HG03060 (cell line): ENCODE measurements around the gene SRGAP1.
"Not testable (repeated sequence)": the region's sequence is repeated elsewhere in the genome, so short reads cannot be mapped to it uniquely, and the experiment has no call there.

Source experiments
- ATAC-seq: cut with Tn5 transposase; IDR thresholded peaks from one replicate; pipeline ENCODE4 v1.9.1; 2021; ENCODE audit warnings: low read depth, moderate number of reproducible peaks; ENCODE audit not compliant: unreplicated experiment

SRGAP1 gene

DNA sequence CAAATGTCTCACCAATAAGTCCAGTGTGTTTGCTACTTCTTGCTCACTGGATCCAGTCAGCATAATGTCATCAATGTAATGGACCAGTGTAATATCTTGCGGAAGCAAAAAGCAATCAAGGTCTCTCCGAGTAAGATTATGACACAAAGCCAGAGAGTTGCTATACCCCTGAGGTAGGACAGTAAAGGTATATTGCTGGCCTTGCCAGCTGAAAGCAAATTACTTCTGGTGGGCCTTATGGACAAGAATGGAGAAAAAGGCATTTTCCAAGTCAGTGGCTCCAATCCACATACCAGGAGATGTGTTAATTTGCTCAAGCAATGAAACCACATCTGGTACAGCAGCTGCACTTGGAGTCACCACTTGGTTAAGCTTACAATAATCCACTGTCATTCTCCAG, 288.2 kb downstream of the SRGAP1 start:
- ATAC-seq: not testable (repeated sequence)

DNA sequence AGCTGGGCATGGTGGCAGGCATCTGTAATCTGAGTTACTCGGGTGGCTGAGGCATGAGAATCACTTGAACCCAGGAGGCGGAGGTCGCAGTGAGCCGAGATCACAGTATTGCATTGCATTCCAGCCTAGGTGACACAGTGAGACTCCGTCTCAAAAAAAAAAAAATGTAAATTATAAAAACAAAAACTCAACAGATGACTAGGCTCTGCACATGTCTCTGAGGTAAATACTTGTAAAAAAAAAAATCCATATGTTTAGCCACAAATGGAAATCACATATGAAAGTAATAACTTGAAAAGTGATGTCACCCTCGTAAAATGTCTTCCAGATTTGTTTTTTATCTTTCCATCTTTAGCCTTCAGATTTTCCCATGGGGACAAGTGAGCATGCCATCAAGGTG, 292.6 kb downstream of the SRGAP1 start:
- ATAC-seq: no peak

DNA sequence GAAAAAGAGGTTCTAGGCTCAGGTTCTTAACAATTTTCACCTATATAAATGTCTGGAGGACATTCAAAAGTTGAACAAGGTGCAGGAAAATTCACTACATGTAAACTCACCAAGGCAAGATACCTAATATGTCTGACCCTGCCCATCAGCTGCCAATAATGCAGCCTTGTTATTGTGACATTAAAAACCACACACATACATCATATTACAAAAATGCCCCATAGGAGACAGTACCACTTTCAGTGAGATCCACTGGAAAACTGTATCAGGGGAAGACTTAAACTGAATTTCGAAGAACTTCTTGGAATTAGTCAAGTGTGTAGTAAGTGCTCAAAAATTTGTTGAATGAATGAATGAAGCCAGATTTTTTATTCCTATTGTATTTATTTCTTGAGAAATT, 294.5 kb downstream of the SRGAP1 start:
- no peak for ATAC-seq

DNA sequence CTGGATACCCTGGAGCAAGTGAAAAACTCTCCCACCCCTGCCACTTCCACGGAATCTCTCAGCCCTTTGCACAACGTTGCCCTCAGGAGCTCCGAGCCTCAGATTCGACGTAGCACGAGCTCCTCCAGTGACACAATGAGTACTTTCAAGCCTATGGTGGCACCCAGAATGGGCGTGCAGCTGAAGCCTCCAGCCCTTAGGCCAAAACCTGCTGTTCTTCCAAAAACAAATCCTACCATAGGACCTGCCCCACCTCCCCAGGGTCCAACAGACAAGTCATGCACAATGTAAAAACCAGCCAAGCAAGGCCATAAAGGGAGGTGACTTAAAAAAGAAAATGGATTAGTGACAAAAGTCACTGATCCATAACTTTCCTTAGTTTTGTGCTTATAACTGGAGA, 297.9 kb downstream of the SRGAP1 start:
- ATAC-seq: no peak

DNA sequence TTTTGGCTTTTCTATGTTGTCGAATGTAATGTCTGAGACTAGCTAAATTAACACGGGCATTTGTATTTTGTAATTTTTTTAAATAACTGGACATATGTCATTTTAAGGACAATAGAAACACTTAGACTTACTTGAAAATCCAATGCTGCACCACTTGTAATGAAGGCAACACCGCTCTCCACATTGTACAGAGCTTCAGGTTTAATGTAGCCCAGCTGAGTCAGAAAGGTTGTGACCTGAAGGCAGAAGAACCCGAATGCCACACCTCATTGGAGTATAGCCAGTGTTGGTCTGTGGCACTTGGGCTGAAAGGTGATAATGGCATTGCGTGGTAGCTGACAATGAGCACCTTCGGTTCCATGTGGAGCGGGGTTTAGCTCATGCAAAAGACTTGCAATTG, 298.3 kb downstream of the SRGAP1 start:
- no peak for ATAC-seq

DNA sequence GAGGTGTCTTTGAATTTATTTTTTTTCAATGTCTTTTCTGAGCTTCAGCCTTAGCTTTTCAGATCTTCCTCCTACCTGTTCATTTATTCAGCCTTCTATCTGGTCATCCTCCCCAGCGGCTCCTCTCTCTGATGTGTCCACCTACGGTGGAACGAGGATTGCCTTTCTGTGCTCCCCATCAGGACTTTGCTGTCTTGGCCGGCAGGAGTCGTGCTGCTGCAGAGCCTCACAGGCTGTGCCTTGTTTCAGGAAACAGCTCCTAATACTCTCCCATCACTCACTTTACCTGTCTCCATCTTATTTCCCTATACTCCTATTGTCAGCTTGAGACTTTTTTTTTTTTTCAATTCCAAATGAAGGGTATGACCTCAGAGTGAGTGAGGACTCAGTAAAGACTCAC, 300.7 kb downstream of the SRGAP1 start:
- ATAC-seq: no peak

DNA sequence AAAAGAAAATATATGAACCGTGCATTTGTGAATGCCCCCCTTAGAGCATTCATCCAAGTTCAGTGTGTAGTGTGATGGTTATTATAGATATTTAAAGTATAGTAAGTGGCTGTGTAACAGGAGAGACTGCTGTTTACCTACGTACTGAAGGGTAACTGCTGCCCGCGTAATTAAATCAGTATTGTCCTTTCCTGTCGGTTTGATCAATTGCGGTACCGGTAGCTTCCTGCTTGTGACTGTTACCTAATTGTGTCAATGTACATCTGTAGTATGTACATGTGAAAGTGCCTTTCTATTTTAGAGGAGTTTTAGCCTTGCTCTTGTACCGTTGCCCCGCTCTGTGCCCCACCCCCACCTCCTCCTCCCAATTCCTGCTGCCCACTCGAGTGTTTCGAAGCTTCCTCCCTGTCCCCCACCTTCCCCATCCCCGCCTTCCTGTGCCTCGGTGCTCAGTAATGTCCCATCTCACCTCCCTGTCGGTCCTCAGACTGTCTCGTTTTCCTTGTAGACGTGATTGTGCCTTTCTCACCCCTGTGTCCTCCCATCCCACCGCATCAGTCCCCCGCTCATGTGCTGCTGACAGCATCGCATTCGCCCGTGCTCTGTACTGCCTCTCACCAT, 302.6 kb downstream of the SRGAP1 start:
- ATAC-seq: no peak

DNA sequence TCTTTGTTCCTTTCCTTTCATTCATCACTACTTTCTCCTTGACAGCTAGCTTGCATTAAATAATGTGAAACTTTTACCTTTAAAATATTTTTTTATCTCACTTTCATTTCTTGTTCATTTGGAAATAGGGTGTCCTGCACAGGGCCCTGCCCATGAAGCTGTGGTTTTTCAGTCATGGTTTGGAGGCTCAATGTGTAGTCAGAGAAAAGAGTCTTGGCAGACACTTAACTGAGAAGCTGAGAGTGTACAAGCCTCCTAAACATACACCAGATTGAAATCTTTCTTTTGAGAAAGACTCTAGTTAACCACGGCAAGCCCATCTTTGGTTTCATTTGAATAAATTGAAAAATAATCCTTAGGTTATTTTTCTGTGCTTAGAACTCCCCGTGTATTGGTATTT, 303.4 kb downstream of the SRGAP1 start:
- ATAC-seq: no peak

DNA sequence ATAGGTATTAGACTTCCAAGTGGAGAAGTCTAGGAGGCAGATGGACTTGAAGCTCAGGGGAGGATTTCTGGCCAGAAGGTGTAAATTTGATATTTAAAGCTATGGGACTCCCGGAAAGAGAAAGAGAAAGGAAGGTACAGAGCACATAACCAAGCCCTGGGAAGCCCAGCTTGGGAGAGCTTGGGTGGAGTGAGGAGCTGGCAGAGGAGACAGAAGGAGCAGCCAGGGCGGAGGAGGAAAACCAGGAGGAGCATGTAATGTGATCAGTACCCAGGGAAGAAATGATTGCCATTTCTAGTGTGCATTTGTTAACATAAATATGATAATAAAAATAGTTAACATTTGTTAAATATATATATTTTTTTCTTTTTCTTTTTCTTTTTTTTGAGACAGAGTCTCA, 310.2 kb downstream of the SRGAP1 start:
- no peak for ATAC-seq

DNA sequence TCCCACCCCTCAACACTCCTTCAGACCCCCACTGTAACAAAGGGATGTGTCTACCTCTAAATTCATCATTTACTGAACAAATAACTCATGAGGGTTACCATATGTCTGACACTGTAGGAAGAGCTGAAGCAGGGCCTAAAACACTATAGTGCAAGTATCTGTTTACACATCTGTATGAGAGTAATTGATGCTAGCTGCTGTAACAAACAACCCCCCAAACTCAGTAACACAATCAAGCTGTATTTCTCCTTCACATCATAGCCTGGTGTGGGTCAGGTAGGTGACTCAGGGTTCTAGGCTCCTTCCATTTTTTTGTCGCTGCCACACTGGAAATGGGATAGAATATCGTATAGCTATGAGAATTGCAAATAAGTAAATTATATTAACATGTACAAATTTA, 312.6 kb downstream of the SRGAP1 start:
- no peak for ATAC-seq

DNA sequence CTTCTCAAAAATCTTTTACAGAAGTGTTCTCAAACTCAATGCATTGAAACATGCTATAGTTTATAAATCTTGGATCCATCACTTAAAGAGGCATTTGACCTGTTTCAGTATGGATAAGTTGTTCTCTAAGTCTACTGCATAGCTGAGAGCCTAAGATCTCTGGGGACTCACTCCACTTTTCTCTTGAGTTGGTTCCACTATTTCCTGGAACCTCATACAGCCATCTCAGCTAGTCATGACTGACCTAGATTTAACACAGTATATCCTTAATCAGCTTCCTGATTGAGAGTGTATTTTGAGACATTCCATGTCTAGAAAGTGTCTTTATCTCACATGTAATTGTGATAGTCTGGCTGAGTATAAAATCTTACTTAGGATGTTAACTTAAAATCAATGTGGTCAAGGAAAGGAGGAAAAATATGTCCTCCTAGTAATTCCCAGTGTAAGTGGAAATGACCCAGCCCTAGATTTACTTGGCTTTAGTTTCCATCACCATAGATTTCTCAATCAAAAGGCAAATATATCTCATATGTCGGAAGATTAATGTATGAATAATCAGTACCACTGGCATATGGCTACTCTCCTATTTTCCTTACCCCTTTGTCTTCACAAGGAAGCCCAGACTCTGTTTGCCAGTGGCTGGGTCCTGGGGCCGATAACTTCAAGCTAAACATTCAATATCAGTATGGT, 315.7 kb downstream of the SRGAP1 start:
- ATAC-seq: no peak

DNA sequence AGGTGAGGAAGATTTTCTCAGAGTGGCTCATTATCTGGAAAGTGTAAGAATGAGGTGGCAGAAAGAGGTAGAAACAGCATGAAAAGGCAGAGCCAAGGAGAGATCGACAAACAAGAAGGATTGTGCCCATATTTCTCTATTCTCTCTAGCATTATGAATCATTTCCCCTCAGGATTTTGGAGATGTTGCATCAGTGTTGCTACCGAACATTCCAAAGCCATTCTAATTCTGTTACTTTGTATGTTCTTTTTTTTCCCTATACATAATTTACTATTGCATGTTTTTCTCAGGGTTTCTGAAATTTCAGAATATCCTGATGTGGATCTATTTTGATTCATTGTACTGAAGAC, 316.2 kb downstream of the SRGAP1 start:
- no peak for ATAC-seq

DNA sequence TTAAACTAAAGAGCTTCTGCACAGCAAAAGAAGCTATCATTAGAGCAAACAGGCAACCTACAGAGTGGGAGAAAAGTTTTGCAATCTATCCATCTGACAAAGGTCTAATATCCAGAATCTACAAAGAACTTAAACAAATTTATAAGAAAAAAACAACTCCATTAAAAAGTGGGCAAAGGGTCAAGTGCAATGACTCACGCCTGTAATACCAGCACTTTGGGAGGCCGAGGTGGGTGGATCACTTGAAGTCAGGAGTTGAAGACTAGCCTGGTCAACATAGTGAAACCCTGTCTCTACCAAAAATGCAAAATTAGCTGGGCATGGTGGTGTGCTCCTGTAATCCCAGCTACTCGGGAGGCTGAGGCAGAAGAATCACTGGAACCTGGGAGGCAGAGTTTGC, 322.1 kb downstream of the SRGAP1 start:
- not testable (repeated sequence) for ATAC-seq

DNA sequence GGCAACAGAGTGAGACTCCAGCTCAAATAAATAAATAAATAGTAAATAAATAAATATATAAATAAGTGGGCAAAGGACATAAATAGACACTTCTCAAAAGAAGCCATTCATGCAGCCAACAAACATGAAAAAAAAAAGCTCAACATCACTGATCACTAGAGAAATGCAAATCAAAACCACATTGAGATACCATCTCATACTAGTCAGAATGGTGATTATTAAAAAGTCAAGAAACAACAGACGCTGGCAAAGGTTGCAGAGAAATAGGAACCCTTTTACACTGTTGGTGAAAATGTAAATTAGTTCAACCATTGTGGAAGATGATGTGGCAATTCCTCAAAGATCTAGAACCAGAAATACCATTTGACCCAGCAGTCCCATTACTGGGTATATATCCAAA, 322.5 kb downstream of the SRGAP1 start:
- ATAC-seq: not testable (repeated sequence)

DNA sequence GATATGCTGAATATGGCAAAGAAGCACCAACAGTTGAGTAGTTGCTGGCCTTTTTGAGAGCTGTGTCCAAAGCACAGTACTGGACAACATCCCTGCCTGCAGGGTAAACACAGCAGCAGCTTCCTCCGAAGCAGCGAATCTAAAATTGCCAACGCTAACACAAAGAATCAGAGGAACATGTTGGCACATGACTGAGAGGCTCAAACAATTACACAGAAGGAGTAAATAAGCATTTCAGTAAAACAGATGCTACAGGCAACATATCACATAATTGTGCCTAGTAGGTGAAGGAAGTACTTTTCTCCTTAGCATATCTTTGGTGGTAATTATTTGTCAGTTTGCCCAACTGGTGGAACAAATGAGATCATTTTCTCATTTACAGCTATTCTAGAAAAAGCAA, 325.5 kb downstream of the SRGAP1 start:
- ATAC-seq: no peak

DNA sequence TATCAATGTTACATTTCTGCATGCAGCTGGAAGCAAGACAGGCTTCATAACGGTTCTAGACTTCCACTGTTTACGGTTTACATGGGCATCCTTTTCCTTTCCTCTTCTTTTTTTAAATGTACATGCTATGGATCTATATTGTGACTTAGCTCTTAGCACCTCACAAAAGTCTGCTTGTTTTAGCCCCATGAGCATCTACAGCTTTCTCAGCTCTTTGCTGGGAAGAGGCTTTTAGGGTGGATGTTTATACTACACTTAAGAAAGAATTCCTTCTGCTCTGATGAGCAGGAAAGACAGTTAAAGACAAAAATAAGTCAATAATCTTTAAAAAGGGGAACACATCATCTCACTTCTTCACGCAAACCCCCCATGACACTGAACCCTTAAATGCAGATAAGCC, 326.2 kb downstream of the SRGAP1 start:
- ATAC-seq: no peak

DNA sequence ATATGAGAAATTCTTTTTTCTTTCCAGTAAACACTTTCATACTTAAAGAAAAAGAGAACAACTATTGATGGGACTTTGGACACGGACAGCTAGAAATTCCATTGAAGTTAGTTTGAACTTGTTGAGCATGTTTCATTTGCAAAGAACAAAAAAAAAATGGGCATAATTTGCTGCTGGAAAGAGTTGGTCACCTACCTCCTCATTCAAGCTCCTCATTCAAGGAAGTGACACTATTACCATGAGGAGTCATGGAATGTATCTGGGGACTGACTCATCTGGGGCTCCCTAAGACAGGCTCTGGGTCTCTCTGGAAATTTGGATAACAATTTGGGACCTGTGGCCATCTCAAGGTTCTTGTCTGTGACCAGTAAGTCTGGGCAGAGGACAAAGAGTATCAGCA, 327.2 kb downstream of the SRGAP1 start:
- no peak for ATAC-seq

DNA sequence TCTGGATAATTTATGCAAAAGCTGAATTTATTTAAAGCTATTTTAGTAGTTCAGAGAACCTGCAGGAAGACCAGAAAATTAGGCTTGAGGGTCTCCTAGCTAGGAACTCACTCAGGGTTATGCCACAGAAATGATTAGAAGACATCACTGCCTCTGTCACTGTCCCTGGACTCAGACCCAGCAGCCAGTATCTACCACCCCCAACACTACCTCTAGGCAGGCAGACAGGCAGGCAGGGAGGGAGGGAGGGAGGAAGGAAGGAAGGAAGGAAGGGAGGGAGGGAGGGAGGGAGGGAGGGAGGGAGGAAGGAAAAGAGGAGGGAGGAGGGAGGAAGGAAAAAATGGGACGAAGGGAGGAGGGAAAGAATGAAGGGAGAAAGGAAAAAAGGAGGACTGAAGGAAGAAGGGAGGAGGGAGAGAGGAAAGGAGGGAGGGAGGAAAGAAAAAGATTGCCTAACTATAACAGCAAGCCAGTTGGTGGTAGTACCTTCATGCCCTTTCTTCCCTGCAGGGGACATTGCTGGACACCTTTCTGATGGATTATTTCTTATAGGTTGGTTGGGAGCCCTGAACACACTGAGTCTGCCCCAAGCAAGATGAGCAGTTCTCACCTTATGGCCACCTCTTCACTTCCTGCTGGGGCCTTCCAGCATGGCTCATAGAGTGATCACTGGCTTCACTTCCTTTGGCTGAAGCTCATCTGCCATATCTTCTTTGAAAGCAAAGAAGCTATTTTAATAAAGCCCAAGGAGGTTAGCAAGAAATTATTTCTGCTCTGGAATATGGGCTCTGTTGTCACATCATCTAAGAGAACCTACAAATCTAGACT, 327.9 kb downstream of the SRGAP1 start:
- no peak for ATAC-seq

DNA sequence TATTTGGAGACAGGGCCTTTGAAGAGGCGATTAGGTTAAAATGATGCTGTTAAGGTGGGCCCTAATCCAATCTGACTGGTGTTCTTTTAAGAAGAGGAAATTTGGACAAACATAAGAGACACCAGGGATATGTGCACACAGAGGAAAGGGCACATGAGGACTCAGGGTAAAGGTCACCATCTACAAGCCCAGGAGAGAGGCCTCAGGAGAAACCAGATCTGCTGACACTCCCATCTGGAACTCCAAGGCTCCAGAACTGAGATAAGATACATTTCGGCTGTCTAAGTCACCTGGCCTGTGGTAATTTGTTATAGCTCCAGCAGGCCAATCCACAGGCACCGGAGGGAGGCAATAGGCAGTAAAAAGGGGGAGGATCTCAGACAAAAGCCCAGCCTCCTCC, 329.0 kb downstream of the SRGAP1 start:
- no peak for ATAC-seq

DNA sequence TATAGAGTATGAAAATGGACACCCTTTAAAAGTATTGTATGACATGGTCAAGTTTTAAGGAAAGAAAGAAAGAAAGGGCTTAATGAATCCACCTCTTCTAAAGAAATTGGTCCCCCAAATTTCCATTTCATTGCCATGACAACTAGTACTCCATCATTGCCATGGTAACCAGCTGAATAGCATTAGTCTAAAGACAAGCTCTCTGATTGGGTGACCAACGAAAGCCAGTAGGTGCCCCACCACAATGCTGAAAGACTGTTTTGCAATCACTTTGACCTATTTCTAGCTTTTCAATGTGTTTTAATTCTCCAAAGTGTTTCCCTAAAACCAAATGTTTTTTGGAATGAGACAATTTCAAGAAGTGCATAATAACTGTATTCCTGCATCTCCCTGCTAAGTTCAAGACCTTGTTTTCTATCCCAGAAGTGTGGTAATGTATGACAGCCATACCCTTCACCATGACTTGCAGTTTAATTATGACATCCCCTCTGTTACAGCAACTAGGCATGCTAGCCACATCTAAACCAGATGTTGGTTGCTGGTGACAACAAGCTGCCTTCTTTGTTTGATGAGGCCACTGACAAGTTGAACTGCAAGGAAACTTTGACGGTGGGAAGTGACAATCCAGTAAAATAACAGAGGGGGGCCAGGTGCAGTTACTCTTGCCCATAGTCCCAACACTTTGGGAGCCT, 330.9 kb downstream of the SRGAP1 start:
- no peak for ATAC-seq

DNA sequence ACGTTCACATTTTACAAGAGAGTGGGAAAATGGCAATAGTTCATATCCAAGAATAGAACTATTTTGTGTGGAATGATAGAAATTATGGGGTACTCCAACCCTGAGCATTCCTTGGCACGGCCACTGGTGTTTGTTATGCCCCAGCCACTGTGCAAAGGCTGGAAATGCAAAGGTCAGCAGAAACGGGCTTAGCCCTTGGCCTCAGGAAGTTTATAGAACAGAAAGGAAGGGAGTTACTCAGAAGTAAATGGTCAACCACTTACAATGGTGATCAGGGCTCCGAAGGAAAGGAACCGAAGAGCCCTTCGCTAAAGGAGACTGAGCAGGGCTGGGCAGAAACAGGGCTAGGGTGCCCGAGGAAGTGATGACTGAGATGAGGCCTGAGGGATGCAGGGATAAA, 332.5 kb downstream of the SRGAP1 start:
- no peak for ATAC-seq
